HG03045 (cell line): Measurements from ENCODE around the gene TMEM80.

Experiments
- ATAC-seq: cut with Tn5 transposase; IDR thresholded peaks from one replicate; pipeline ENCODE4 v1.9.1; 2021; ENCODE audit warnings: mild to moderate bottlenecking, moderate library complexity; ENCODE audit not compliant: unreplicated experiment

The TMEM80 gene

DNA sequence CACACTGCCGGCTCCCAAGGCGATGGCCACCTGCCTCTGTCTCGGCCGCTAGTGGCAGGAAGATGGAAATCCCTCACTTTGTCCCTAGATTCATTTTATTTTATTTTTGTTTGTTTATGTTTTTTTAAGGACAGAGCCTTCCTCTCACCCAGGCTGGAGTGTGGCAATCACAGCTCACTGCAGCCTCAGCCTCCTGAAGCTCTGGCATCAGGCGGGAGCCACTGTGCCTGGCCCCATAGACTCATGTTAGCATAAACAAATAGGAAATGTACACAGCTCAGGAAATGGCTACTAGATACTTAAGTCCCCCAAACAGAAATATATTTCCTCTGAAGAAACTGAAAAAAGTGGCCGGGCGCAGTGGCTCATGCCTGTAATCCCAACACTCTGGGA is 3.5 kb downstream of the TMEM80 start:
- no peak for ATAC-seq

DNA sequence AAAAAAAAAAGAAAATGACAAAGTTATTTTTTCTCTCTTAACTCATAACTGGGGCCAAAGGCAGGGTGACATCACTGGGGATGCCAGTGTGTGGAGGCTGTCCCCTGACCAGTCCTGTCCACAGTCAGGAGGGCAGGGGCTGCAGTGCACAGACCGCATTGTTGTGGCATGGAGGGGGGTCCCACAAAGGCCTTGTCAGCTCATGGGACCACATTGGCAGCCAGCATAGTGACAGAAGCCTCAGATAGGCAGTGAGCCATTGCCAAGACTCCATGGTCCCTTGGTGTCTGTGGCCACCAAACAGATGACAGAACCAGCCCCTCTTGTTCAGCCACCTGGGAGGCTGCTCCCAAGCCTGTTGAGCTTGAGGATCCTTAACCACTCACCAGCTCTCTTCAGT is 4.1 kb downstream of the TMEM80 start:
- ATAC-seq, result no peak

DNA sequence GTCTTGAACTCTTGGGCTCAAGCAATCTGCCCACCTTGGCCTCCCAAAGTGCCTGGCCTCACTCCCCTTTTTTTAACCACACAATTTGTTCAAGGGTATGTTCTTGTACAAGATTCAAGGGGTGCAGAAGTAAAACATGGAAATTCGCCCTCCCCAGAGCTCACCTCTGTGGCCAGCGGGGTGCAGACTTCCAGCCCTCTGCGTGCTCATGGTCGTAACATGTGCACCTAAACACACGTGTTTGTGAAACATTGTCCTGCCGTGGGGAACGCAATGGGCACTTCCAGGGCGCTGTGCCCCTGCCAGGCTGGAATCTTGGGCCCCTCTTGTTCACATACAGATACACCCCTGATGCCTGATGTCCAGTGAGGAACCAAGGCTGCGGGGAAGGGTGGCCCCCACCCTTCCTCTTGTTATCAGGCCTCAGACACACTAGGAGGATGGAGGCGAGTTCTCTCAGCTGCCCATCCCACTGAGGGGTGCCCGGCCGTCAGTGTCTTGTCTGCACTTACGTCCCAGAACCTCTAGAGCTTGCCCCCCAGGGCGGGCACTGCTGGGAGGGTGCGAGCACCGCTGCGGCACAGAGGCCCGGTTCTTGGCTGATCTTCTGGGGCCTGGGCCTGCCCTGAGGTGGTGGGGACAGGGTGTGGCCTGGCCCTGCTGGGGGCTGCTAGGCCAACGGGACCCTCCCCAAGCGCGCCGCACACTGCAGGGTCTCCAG is 6.3 kb downstream of the TMEM80 start:
- no peak for ATAC-seq

DNA sequence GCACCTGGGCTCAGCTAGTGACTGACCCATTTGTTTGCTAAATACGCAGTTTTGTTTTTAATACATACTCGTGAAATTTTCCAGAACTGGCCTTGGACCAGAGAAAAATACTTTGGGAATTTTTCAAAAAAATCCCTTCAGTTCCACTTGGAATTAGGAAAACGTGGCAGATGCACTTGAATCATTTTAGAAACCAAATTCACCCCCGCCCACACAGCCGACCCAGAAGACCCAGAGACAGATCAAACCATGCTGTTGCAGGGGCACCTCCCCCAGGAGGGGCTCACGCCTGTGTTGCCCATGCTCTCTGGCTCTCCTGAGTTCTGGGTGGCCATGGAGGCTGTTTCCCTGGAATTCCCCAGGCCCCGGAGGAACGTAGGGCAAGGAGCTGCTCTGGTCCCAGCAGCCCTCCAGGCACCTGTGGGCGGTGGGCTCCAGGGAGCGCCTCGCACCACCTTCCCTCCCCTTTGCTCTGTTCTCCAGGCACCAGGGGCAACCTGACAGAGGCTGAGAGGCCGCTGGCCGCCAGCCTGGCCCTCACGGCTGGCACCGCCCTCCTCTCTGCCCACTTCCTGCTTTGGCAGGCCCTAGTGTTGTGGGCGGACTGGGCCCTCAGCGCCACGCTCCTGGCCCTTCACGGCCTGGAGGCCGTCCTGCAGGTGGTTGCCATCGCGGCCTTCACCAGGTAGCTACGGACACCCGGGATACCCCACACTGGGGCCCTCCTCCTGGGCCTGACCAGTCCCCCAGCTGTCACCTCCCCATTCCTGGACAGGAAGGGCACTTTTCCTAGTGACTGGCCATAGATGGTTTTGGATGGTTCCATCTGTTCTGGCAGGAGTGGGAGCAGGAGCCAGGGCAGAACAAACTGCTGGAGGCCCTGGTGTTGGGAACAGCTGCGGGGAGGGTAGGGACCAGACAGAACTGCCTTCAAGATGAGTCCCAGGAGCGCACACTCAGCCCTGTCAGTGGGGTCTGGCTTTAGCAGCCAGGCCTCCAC is 7.1 kb downstream of the TMEM80 start:
- ATAC-seq, result no peak

DNA sequence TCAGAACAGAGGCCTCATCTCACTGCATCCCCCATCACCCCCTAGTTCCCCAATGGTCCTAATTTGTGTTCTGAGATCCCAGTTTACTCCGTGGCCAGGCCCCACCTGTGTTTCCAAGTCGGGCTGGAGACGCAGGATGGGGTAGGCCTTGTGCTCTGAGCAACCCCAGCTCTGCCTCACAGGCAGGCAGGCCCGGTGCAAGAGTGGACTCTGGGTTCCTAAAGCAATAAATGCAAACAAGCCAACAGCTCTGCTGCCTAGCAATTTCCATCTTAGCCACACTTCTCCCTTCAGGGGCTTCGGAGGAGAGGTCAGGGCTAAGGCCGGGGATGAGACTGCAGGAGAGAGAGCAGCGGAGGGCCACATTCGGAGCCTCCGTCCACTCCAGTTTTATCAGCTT is 7.9 kb downstream of the TMEM80 start:
- ATAC-seq, result no peak

DNA sequence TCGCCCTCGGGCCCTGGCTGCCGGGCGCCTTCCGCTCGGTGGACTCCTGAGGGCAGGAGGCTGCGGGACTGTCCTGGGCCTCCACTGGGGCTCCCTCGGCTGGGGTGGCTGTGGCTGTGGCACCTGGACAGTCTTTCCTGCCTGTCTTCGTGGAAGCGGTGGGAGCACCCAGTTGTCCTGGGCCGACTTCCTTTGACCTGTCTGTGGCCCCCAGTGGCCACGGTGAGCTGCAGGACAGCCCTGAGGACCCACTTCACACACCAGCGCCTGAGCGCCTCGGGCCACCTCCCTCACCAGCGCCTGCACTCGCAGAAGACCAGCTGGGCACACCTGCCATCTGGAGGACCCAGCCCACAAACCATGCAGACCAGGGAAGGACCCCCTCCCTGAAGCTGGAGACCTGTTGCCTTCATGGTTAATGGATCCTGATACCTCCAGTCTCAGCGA is 8.6 kb downstream of the TMEM80 start:
- no peak for ATAC-seq

DNA sequence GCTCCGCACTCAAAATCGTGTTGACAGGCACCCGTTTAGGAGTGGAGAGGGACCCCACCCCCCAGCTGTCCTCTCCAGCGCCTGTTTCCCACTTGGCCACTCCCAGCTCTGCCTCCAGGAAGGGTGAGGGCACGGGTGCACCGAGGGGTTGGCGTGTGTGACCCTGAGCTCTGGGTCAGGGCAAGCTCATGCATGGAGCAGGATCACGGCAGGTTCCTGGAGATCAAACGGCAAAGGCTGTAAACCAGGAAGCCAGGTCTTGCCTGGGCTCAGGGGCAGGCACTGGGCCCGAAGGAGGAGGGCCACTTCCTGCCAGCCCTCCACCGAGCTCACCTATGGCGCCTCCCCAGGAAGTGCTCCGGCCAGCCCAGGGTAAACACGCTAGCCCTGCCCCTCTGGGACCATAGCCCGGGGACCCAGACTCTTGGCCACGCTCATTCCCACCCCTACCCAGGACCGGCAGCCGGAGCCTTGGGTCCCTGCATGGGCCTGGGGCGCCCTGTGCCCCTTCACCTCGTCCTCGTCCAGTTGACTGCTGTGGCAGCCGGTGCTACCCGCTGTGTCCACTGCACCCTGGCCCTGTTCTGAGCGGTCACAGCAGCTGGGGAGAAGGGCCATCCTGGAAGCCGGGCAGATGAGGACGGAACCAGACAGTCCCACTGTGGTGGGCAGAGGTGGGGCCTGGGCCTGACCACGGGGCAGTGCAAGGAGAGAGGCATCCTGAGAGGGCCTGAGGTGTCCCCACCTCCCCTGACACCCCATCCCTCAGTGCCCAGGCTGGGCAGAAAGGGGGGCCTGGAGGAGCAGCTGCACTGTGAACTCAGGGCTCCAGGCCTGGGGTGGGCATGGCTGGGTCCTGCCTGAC is 9.4 kb downstream of the TMEM80 start:
- ATAC-seq, result no peak

DNA sequence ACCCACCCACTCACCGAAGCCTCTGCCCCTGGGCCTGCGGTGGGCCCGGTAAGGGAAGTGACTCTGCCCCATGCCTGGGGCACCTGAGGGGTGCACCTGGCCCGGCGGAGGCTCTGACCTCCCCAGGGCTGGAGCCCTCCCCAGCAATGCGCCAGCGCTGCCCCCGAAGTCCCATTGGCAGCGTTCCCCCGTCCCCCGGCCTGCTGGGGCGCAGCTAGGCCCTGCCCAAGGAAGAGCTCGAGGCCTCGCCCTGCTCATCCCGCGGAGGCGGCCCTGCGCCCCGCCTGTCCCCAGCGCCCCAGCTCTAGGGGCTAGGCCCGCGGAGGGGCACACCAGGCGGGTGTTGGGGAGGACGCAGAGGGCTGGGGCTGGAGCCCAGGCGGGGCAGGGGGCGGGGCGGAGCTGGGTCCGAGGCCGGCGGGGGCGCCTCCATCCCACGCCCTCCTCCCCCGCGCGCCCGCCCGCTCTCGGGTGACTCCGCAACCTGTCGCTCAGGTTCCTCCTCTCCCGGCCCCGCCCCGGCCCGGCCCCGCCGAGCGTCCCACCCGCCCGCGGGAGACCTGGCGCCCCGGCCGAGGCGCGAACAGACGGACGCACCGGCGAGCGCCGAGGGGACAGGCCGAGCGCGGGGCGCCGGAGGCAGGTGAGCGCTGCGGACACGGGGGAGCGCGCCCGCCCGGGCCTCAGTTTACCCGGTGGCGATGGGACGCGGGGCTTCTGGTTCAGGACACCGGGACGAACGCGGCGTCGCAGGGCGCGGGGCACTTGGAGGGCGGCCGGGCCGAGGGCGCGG is 10.2 kb downstream of the TMEM80 start, which contains the start of gene EPS8L2:
EPS8L2 (plus strand) TSS at position 586 of the 793 bp plus-strand sequence. CDS start 3,177 bp downstream, outside the sequence.
- ATAC-seq, result no peak

DNA sequence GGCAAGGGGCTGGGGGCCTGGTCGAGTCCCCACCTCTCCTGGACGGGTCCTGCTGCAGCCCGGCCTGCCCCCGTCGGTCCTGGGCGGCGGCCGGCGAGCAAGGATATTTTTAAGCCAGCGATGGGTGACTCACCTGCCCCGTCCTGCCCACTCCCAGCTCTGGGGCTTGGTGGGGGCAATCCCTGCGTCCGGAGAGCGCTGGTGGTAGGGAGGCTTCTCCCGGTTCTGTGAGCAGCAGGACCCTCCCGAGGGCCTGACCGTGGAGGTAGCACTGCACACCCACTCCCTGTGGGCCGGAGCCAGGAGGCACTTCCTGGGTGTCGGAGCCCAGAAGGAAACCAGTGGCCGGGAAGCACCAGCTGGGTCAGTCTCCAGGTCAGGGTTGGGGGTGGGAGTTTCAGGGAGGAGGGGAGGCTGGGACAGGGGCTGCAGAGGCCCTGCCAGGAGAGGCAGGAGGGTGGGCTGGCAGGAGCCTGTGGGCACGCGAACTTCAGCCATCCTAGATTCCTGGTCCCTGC is 10.9 kb downstream of the TMEM80 start:
- ATAC-seq, result no peak

DNA sequence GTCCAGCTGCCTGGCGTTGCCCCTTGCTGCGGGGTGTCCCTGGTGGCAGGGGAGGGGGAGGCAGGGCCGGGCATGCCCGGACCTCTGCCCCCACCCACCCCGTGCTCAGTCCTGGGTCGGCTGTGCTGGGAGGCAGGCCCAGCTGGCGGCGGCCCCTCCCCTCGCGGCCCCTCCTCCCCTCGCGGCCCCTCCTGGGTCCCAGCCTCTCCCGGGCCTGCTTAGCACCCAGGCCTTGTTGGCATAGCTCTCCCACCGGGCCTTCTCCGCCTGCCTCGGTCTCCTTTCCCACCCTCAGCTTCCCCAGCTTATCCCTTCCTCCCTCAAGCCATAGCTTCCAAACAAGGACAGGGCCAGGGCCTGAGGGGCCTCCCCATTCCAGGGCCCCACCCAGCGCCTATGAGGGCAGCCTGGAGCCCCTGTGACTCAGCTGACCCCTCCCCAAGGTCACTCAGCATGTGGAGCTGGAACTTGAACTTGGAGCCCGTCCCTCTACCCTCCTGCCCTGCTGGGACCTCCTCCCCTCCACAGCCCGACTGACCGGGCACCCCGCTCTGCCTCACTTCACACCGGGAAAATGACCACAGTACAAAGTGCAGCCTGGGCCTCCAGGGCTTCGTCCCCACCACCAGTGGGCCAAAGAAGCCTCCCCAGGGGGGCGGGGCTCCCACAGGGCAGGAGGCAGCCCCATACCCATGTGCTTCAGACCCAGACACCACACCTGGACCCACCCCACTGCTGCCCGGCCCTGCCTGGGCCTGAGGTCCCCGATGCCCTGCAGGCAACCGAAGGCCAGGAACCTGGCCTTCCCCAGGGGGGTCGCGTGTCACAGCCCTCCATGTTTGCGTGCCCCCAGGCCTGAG is 11.6 kb downstream of the TMEM80 start:
- no peak for ATAC-seq

DNA sequence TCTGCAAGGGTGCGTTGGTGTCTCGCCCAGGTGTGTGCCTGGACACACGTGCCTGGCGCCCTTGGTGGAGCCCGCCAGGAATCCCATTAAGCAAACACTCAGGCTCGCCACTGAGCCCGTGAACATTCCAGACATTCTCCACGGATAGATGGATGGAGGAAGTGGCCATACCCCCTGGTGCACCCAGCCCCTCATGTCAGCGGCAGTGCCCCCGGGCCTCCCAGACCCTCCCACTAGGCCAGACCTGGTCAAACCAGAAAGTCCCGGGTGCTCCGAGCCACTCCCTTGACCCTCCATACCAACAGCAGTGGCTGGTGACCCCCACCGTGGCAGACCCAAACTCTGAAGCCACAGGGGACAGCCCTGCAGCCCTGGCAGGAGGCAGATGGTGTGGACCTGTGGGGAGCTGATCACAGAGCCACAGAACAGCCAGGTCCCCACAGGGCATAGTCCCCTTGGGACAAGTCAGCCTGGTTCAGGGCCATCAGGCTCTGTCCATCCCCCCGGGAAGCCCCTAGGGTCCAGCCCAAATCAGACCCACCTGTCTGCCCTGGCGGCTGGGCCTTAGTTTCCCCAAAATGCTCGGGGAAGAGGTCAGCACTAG is 12.3 kb downstream of the TMEM80 start:
- ATAC-seq, result no peak

DNA sequence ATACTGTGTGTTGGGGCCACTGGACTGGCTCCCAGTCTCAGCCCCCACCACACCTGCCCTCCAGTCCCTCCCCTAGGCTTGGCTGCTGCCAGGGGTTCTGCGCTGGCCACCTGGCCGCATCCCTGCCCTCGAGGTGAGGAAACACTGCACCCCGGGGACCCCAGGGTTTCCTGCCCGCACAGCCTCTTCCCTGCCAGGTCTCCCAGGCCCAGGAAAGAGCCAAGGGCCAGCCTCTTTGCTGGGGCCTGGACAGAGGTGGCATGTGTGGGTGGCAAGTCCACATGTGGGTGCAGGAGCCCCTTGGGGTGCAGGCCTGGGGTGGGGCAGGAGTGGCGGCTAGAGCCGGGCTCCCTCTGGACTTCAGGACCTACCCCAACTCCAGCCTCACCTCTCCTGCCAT is 12.9 kb downstream of the TMEM80 start:
- ATAC-seq, result no peak

DNA sequence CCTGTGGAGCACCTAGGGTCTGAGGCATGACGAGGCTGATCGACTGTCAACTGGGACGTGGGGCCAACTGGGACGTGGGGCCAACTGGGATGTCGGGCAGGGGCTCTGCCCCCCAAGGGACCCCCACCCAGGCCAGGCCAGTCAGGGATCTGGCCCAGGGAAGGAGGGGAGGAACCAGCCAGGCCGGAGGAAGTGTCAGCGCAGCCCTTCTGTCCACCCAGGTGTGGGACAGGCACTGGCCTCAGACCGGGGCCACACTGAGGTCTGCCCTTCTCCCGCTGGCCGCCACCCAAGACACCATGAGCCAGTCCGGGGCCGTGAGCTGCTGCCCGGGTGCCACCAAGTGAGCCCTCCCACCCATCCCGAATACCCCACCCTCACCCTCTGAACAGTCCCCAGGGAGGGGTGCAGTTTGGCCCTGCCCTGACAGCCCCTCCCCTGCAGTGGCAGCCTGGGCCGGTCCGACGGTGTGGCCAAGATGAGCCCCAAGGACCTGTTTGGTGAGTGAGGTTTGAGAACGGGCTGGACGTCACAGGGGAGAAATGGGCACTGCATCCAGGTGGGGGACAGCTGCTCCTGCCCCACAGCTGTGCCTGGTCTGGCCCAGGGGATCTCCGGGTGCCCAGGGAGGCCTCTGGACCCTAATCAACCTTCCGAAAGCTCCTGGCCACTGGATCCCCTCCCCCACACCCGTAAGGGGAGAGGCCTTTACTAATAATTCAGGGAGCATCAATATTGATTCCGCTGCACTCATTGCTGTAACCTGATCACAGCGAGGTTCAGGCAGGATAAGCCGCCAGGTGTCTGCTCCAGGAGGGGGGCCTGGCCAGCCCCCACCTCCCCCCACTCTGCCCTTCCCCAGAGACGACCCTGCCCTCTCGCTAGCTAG is 13.7 kb downstream of the TMEM80 start:
- ATAC-seq, result no peak

DNA sequence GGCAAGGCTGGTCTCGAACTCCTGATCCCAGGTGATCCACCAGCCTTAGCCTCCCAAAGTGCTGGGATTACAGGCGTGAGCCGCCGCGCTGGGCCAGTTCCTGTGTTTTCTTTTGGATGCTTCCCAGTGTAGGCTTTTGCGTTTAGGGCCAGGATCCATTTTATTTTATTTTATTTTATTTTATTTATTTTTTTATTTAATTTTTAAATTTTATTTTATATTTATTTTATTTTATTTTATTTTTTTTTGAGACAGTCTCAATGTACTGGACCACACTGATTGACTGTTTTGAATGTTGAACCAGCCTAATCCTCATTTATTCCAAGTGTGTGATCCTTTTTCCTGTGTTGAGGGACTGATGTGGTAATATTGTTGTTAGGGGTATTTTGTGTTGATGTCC is 18.8 kb downstream of the TMEM80 start:
- ATAC-seq, result no peak

DNA sequence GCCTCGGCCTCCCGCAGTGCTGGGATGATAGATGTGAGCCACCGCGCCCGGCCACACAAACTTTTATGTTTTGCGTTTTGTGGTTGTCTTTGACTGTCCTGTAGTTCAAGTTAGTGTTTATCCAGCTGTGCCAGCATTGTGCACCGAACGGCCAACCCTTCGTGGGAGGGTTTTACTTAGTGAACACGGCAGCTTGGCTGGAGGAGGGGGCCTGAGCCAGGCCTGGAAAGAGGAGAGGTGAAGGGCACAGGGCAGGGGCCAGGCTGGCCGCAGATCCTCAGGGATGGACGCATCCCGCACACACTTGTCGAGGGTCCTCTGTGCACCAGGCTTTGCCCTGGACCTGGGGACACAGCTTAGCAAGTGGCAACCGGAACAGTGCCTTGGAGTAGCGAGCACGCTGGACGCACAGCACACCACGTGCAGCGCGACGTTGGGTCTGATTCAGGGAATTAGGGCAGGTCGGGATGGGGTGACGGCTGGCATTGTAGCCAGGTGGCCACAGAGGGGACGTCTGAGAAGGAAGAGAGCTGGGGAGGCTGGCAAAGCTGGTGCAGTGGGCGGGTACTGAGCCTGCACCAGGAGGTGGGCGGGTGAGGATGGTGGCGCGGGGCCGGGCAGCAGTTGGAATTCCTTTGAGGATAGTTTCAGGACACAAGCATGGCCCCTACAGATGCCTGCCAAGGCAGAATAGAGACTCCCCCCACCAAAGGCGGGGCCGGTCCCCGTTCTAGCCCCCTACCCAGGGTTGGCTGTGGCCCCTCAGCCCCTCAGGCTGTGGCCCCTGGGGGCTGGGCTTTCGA is 23.8 kb downstream of the TMEM80 start:
- ATAC-seq, result no peak

DNA sequence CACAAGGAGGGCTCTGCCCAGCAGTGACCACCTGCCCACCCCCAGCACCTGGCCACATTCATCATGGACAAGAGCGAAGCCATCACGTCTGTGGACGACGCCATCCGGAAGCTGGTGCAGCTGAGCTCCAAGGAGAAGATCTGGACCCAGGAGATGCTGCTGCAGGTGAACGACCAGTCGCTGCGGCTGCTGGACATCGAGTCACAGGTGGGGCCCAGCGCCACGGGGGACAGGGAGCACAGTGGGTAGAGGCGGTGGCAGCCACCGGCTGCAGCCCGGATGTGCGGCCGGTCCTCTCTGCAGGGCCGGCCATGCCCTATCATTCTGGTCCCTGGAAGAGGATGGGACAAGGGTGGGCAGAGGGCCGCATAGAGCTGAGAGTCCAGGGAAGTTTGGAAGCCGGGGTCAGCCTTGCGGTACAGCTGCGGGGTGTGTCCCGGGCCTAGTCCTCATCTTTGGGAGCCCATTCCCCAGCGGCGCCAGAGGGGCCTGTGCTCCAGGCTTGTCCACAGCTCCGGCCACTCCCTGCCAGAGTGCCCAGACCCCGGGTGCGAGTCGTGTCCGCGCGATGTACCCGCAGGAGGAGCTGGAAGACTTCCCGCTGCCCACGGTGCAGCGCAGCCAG is 24.5 kb downstream of the TMEM80 start:
- no peak for ATAC-seq
